ENCODE results near the gene SEC11C.

GRCh38 chr18:59197636-59198035 lies 58.0 kb downstream of the SEC11C start:
- TF ChIP-seq, protein P1, sequence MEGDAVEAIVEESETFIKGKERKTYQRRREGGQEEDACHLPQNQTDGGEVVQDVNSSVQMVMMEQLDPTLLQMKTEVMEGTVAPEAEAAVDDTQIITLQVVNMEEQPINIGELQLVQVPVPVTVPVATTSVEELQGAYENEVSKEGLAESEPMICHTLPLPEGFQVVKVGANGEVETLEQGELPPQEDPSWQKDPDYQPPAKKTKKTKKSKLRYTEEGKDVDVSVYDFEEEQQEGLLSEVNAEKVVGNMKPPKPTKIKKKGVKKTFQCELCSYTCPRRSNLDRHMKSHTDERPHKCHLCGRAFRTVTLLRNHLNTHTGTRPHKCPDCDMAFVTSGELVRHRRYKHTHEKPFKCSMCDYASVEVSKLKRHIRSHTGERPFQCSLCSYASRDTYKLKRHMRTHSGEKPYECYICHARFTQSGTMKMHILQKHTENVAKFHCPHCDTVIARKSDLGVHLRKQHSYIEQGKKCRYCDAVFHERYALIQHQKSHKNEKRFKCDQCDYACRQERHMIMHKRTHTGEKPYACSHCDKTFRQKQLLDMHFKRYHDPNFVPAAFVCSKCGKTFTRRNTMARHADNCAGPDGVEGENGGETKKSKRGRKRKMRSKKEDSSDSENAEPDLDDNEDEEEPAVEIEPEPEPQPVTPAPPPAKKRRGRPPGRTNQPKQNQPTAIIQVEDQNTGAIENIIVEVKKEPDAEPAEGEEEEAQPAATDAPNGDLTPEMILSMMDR (conservative IDR thresholded peaks at IDR 0.05), result no peak
- TF ChIP-seq EZH2 (IDR thresholded peaks at IDR 0.05; ENCODE audit: low read depth), result no peak

All from PC-9 (cell line).